Activated CD4-positive, alpha-beta T cell treated with anti-CD3 and anti-CD28 coated beads, Interleukin-2, Interleukin-6, amounts not matched to agents 100 ng/mL and 50 ng/mL, durations not matched to agents 16 hours and 8 hours (primary cell): Measurements from ENCODE around the gene KLRC4.
A peak's percentile ranks its signal among the peaks of the same experiment; 100 is the strongest.
"Not testable (repeated sequence)": the region's sequence is repeated elsewhere in the genome, so short reads cannot be mapped to it uniquely, and the experiment has no call there.

ENCODE experiments used
- DNase-seq: peaks from one replicate; pipeline ENCODE4 v3.0.0-alpha.2; 2020

Gene KLRC4, protein sequence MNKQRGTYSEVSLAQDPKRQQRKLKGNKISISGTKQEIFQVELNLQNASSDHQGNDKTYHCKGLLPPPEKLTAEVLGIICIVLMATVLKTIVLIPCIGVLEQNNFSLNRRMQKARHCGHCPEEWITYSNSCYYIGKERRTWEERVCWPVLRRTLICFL

DNA sequence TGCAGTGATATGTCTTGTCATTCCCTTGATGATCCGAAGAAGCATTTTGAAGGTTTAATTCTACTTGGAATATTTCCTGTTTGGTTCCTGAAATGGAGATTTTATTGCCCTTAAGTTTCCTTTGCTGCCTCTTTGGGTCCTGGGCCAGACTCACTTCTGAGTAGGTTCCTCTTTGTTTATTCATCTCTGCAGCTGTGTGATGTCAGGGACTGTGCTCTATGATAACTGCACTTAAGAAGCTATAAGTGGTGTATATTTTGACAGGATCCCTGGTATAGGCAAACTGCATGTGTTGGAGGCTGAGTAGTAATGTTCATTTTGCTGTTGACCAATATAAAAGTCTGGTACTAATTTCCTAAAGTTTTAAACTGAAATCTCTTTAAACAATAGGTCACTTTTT lies at the start of gene KLRC4:
TSS of gene KLRC4 (minus strand) at position 366 of the 400 bp plus-strand sequence. CDS start at position 184, 182 bp downstream.
- no peak for DNase-seq

DNA sequence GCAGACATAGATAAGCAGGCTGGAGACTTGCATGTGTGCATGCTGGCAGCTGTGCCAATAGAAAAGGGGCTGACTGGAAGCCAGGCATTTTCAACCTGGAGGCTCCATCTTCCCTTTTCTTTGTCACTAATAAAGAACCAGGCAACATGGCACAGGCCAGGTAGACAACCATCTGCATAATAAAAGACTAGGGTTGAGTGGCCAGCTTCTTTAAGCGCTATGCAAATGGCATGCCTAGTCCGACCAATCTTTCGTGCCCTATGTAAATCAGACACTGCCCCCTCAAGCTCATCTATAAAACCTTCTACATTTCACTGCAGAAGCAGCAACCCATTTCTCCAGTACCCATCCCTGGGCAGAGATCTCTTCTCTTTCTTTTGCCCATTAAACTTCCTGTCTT lies 48.2 kb upstream of the KLRC4 start:
- no peak for DNase-seq

DNA sequence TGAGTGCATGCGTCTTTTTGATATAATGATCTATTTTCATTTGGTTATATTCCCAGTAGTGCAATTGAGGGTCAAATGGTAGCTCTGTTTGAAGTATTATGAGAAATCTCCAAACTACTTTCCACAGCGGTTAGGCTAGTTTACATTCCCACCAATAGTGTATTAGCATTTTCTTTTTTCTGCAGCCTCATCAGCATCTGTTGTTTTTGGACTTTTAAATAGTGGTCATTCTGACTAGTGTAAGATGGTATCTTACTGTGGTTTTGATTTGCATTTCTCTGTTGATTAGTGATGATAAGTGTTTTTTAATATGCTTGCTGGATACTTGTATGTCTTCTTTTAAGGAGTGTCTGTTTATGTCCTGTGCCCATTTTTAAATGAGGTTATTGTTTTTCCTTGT lies 47.3 kb upstream of the KLRC4 start:
- no peak for DNase-seq

DNA sequence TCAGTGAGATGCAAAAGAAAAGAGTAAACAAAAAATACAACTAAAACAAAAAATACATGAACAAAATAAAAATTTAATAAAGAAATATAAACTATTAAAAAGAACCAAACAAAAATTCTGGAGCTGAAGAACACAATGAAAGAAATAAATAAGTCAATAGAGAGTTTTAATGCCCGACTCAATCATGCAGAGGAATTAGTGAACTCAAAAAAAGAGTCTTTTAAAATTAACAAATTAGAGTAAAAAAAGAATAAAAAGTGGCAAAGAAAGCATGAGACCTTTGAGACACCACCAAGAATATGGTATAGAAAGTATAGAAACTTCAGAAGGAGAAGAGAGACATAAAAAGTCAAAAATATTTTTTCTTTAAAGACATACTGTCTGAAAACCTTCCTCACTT lies 46.2 kb upstream of the KLRC4 start:
- no peak for DNase-seq

DNA sequence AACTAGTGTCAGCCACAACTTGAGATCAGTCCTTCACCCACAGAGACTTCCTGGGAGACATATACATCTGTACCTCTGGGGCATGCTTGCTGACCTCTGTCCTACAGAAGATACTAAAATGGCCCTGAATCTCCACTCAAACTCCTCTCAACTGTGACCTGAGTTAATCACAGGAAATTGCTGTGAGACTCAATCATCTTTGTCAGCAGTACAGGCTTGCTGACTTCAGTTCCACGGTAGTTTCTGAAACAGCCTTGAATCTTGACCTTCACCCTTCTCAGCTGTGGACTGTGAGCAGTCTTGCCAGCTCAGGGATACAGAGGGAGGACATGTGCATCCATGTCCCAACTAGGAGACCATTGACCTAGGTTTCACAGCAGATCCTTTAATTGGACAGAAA lies 45.0 kb upstream of the KLRC4 start:
- DNase-seq, result no peak

DNA sequence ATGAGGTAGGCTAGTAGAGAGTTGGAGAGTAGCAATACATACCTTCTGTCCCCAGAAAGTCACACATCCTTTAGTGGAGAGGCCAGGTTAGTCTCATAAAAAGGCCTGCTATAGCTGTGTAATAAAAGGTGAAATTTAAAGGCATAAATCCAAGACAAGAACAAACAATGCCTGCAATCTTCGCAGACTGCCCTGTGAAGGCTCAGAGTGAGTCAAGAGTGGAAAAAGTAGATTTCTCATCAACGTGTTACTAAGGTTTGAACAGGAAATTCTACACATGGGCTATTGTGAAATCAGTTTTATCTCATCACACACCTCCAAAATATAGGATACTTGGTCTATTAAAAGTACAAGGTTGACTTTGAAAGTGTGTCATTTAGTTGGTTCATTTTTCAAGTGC lies 43.6 kb upstream of the KLRC4 start, which contains the start of gene KLRC1:
TSS of gene KLRC1 (minus strand) at position 222 of the 400 bp plus-strand sequence. CDS start 2,221 bp downstream, outside the sequence.
- no peak for DNase-seq

DNA sequence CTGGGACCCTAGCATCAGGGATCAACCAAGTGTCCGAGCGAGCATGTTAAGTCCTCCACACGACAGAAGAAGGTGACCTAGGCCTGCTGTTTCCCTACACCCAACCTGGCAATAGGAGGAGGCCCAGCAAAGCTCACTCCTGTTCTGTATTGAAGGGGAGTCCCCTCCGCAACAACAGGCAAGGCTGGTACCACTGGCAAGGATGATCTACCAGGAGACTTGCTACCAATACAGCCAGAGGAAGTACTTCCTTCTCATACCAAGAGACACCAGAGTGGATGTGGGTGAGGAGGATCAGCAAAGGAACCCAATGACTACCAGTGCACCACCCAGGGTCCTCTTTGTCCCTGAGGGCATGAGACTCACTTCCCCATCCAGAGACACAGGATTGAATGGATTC lies 38.7 kb upstream of the KLRC4 start:
- DNase-seq, result no peak

DNA sequence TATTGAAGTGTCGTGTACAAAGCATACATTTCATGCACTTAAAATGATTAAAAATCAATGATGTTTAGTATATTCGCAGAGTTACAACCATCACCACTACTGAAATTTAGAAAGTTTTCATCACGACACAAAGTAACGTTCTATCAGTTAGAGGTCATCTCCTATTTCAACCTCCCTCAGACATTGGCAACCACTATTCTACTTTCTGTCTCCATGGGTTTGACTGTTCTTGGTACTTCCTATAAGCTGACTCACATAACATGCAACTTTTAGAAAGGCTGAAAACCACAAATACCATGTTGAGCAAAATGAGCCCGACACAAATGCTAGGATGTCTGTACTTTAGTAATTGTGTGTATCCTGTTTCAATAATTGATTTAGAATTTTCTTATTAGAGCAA lies 36.5 kb upstream of the KLRC4 start:
- DNase-seq, result peak; percentile 20

DNA sequence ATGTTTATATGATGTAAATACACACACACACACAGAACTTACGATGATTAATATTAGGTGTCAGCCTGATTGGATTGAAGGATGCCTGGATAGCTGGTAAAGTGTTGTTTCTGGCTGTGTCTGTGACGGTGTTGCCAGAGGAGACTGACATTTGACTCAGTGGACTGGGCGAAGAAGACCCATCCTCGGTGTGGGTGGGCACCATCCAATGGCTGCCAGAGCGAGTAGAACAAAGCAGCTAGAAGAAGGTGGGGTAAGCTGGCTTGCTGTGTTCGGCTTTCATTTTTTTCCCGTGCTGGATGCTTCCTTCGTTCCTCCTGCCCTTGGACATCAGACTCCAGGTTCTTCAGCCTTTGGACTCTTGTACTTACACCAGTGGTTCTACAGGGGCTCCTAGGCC lies 31.6 kb upstream of the KLRC4 start:
- DNase-seq, result not testable (repeated sequence)

DNA sequence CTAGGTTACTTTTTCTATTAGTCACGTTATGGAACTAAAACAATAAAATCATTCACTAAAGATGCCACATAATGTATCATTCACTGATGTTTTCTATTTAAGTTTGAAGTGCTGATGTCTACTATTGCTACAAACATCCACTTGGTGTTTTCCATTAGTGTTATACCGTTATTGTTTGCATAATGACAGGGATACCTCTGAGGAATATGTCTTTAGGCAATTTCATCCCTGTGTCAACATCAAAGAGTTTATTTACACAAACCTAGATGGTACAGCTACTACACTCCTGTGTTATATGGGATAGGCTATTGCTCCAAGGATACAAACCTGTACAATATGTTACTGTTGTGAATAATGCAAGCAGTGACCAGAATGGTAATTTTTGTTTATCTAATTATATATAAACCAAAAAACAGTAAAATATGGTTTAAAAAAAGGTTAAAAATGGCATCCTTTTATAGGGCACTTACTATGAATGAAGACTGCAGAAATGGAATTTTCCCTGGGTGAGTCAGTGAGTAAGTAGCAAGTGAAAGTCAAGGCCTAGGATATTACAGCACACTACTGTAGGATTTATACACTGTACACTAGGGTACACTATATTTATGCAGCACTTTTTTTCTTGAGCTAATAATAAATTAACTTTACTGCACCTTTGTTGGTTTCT lies 30.2 kb upstream of the KLRC4 start:
- not testable (repeated sequence) for DNase-seq

DNA sequence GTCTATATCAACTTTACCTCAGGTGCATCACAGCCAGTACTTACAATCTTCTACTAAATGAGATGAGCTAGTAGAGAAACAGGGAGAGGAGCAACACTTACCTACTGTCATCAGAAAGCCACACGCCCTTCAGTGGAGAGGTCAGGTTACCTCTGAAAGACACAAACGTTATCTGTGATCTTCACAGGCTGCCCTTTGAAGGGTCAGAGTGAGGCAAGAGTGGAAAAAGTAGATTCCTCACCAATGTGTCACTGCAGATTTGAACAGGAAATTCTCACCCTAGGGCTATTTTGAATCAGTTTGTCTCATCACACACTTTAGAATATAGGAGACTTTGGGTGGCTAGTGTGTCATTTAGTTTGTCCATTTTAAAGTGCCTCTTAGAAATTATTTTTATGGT lies 28.0 kb upstream of the KLRC4 start:
- DNase-seq, result not testable (repeated sequence)

DNA sequence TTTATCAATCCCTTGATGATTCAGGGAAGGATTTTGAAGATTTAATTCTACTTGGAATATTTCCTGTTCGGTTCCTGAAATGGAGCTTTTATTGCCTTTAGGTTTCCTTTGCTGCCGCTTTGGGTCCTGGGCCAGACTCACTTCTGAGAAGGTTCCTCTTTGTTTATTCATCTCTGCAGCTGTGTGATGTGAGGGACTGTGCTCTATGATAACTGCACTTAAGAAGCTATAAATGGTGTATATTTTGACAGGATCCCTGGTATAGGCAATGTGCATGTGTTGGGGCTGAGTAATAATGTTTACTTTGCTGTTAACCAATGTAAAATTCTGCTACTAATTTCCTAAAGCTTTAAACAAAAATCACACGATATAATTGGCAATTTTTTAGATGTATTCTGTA lies 26.3 kb upstream of the KLRC4 start, which contains the start of gene KLRC2:
TSS of gene KLRC2 (minus strand) at position 195 of the 400 bp plus-strand sequence. CDS start at position 171, 24 bp downstream.
- DNase-seq, result not testable (repeated sequence)

DNA sequence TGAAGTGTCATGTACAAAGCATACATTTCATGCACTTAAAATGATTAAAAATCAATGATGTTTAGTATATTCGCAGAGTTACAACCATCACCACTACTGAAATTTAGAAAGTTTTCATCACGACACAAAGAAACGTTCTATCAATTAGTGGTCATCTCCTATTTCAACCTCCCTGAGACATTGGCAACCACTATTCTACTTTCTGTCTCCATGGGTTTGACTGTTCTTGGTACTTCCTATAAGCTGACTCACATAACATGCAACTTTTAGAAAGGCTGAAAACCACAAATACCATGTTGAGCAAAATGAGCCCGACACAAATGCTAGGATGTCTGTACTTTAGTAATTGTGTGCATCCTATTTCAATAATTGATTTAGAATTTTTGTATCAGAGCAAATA lies 21.1 kb upstream of the KLRC4 start:
- DNase-seq, result not testable (repeated sequence)

DNA sequence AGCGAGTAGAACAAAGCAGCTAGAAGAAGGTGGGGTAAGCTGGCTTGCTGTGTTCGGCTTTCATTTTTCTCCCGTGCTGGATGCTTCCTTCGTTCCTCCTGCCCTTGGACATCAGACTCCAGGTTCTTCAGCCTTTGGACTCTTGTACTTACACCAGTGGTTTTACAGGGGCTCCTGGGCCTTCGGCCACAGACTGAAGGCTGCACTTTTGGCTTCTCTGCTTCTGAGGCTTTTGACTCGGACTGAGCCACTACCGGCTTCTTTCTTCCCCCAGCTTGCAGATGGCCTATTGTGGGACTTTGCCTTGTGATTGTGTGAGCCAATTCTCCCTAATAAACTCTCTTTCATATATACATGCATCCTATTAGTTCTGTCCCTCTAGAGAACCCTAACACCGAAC lies 16.4 kb upstream of the KLRC4 start:
- DNase-seq, result not testable (repeated sequence)

DNA sequence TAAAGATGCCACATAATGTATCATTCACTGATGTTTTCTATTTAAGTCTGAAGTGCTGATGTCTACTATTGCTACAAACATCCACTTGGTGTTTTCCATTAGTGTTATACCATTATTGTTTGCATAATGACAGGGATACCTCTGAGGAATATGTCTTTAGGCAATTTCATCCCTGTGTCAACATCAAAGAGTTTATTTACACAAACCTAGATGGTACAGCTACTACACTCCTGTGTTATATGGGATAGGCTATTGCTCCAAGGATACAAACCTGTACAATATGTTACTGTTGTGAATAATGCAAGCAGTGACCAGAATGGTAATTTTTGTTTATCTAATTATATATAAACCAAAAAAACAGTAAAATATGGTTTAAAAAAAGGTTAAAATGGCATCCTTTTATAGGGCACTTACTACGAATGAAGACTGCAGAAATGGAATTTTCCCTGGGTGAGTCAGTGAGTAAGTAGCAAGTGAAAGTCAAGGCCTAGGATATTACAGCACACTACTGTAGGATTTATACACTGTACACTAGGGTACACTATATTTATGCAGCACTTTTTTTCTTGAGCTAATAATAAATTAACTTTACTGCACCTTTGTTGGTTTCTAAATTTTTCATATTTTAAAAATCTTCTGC lies 14.8 kb upstream of the KLRC4 start:
- not testable (repeated sequence) for DNase-seq

DNA sequence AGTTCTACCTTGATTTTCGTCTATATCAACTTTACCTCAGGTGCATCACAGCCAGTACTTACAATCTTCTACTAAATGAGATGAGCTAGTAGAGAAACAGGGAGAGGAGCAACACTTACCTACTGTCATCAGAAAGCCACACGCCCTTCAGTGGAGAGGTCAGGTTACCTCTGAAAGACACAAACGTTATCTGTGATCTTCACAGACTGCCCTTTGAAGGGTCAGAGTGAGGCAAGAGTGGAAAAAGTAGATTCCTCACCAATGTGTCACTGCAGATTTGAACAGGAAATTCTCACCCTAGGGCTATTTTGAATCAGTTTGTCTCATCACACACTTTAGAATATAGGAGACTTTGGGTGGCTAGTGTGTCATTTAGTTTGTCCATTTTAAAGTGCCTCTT lies 12.6 kb upstream of the KLRC4 start:
- DNase-seq, result peak; percentile 9

DNA sequence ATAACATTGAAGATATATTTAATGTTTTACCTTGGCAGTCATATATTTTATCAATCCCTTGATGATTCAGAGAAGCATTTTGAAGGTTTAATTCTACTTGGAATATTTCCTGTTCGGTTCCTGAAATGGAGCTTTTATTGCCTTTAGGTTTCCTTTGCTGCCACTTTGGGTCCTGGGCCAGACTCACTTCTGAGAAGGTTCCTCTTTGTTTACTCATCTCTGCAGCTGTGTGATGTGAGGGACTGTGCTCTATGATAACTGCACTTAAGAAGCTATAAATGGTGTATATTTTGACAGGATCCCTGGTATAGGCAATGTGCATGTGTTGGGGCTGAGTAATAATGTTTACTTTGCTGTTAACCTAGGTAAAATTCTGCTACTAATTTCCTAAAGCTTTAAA lies 10.8 kb upstream of the KLRC4 start, which contains the start of gene KLRC3:
TSS of gene KLRC3 (minus strand) at position 262 of the 400 bp plus-strand sequence. CDS start at position 217, 45 bp downstream.
- not testable (repeated sequence) for DNase-seq

DNA sequence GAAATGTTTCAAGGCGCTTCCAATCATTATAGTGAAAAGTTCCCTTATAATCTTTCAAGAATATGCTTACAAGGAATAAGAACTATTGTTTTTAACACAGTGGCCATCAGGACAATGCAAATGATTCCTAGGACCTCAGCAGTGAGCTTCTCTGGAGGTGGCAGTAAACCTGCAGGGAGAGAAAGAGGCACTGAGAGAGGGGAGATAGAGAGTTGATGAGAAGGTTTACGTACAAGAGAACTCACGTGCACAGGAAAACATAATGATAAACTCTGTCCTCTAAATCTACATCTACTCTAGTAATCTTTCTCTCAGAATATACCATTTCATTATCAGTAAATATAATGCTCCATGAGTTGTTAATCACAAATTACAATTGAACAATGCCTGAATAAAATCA lies 715 bp downstream of the KLRC4 start:
- no peak for DNase-seq

DNA sequence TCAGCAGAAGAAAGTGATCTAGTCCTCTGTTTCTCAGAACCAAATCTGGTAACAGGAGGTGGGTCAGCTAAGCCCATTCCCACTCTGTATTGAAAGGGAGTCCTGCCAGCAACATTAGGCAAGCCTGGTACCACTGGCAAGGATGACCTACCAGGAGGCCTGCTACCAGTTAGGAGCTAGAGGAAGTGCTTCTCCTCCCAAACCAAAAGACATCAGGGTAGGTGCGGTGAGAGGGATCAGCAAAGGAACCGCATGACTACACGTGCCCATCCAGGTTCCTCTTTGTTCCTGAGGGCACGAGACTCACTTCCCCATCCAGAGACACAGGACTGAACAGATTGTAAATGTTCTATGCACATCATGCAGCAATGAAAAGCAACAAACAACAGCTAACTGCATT lies 2.8 kb downstream of the KLRC4 start:
- DNase-seq, result no peak

DNA sequence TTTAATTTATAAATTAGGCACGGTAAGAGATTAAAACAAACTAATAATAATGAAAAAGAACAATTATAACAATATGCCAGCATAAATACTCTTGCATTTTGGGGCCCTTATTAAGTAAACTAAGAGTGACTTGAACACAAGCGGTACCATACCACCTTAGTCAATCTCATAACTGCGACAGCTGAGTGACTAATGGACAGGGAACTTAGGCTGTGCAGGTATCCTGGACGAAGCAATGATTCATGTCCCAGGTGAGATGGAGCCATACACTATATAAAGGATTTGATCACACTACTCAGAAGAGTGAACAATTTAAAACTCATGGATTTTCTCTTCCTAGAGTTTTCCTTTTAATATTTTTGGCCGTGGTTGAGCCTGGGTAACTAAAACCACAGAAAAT lies 4.3 kb downstream of the KLRC4 start:
- no peak for DNase-seq

DNA sequence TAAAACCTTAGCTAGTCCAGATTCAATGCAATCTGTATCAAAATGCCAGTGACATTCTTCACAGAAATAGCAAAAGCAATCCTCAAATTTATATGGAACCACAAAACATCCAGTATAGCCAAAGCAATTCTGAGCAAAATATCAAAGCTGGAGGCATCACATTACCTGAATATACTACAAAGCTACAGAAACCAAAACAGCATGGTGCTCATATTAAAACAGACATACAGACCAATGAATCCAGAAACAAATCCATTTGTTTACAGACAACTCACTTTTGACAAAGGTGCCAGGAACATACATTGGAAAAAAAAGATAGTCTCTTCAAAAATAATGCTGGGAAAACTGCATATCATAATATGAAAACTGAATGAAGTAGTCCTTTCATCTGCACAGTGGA lies 4.8 kb downstream of the KLRC4 start:
- DNase-seq, result no peak

DNA sequence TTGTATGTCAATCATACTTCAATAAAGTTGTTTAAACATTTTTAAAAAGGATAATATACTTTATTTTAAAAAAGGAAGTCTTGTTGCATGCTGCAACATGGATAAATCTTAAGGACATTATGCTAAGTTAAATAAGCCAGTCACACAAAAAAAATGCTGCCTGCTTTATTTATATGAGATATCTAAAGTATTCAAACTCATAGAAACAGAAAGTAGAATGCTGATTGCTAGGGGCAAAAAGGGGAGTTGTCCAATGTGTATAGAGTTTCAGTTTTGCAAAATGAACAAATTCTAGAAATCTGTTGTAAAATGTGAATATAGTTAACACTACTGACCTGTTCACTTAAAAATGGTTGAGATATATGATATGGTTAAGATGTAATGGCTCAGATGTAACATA lies 8.7 kb downstream of the KLRC4 start:
- no peak for DNase-seq

DNA sequence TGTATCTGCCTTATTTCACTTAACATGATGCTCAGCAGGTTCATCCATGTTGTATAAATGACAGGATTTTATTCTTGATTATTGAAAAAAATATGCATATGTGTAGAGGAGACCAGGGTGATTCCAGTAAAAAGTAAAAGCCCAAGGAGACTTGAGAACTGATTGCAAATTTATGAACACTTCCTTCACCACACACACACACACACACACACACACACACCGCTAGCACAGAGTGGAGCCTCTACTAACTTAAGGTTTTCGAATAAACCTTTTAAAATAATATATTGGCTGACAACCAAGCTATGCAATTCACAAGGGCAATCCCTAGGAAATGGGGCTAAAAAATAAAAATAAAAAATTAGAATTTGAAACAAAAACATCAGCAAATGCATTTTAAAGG lies 11.4 kb downstream of the KLRC4 start:
- no peak for DNase-seq

DNA sequence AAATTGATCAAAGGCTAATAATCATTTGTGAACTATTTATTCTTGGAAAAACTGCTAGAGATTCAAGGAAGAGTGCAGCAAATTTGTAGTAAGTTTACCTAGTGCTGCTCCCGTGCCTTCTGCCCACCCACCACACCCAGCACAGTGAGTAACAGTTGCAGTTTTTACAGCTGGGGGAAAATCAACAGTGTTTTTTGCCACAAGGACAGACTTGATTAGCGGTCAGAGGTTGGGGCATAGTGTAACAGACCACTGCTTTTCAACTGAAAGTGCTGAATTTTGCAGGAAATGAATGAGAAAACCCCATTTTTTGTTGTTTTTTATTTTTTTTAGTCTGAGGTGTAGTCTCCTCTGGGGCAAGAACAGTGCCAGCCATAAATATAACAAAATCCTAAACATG lies 12.3 kb downstream of the KLRC4 start:
- DNase-seq, result no peak
